ENCODE results near the gene CD79B. TPM values are rescaled to one million over a fixed set of nuclear protein-coding genes. Genes with fewer than 3 reads are reported as not detected.

CD79B gene
- total and polyA plus RNA-seq, 10 of the 15 experiments (the other 5 are each of a cell fraction or from before 2014, with no cell fraction given): 17.5 to 148 (median 79.1) TPM

GRCh38 chr17:63960430-63960829, 28.3 kb upstream of the CD79B start (continued):
- TF ChIP-seq, protein P1, sequence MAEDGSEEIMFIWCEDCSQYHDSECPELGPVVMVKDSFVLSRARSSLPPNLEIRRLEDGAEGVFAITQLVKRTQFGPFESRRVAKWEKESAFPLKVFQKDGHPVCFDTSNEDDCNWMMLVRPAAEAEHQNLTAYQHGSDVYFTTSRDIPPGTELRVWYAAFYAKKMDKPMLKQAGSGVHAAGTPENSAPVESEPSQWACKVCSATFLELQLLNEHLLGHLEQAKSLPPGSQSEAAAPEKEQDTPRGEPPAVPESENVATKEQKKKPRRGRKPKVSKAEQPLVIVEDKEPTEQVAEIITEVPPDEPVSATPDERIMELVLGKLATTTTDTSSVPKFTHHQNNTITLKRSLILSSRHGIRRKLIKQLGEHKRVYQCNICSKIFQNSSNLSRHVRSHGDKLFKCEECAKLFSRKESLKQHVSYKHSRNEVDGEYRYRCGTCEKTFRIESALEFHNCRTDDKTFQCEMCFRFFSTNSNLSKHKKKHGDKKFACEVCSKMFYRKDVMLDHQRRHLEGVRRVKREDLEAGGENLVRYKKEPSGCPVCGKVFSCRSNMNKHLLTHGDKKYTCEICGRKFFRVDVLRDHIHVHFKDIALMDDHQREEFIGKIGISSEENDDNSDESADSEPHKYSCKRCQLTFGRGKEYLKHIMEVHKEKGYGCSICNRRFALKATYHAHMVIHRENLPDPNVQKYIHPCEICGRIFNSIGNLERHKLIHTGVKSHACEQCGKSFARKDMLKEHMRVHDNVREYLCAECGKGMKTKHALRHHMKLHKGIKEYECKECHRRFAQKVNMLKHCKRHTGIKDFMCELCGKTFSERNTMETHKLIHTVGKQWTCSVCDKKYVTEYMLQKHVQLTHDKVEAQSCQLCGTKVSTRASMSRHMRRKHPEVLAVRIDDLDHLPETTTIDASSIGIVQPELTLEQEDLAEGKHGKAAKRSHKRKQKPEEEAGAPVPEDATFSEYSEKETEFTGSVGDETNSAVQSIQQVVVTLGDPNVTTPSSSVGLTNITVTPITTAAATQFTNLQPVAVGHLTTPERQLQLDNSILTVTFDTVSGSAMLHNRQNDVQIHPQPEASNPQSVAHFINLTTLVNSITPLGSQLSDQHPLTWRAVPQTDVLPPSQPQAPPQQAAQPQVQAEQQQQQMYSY (CRISPR knock-in tag; IDR thresholded peaks at IDR 0.05): no peak
- TF ChIP-seq EED (IDR thresholded peaks at IDR 0.05; ENCODE audit: low read depth): no peak
- TF ChIP-seq PKNOX1 (IDR thresholded peaks at IDR 0.05): no peak
- TF ChIP-seq PML (IDR thresholded peaks at IDR 0.05; ENCODE audit: low read length): no peak
- no peak for TF ChIP-seq JUNB (IDR thresholded peaks at IDR 0.05)

DNA sequence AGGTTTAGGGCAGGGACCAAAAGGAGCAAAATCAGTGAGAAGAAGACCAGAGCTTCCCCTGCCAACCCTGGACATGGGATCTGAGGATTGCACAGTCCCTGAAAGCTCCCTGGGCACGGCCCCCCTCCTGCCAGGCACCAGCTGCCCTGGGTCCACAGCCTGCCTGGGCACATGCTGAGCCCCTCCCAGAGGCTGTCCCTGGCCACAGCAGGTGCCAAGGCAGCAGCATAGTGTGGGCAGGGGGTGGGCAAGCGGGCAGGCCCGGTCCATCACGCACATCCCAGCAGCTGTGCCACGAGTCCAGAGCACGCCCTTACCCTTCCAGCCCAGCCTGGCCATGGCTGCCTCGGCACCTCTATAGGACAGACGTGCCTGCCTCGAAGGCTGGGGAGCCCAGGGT, 27.9 kb upstream of the CD79B start:
- Histone ChIP-seq H3K9ac (ENCODE audit: control insufficient read depth, insufficient read depth, low read length) (no peak overlapping the region), H3K4me3 (no peak overlapping the region), H3K36me3 (ENCODE audit: control insufficient read depth in 2 of 2, insufficient read depth in 2 of 2, low read length in 1 of 2) (no peaks in the 10 kb centered on the region), H4K20me1 (ENCODE audit: control insufficient read depth, insufficient read depth) (no peaks in the 10 kb centered on the region), H3K9me3 (replicated peaks; ENCODE audit: control insufficient read depth, insufficient read depth, low read length) (no peaks in the 10 kb centered on the region), H3K27ac (ENCODE audit: control insufficient read depth, insufficient read depth) (no peak overlapping the region), H3K79me2 (ENCODE audit: control insufficient read depth, insufficient read depth, low read length) (no peaks in the 10 kb centered on the region), H3K4me1 (ENCODE audit: control insufficient read depth, insufficient read depth, low read length) (no peaks in the 10 kb centered on the region), H2AFZ (ENCODE audit: control insufficient read depth, low read depth, low read length) (no peak overlapping the region), H3K27me3 (replicated peaks in 1 of 2; ENCODE audit: control insufficient read depth in 2 of 2, insufficient read depth in 2 of 2, low read length in 1 of 2) (no peaks in the 10 kb centered on the region), H3K4me2 (ENCODE audit: control insufficient read depth, insufficient read depth) (no peak overlapping the region)
- 17% methylated on average over 9 of the region's 9 CpGs for WGBS (ENCODE audit: insufficient coverage, insufficient replicate concordance, low lambda C conversion rate, missing lambda C conversion rate)
- FAIRE-seq: no peak
- ChIA-PET RAD21 (ENCODE audit: unreplicated experiment) (no interaction called here), SMC1A (ENCODE audit: uncharacterized antibody, unreplicated experiment) (no interaction called here), POLR2A (no interaction called here), CTCF (interaction anchor here (2.2 kb wide), 1 partner anchor 13 kb away, joined by 6 read pairs; no protein-coding TSS in a partner anchor)
- DNase-seq (ENCODE audit: low read depth, low spot score): no peak
- BruUV-seq (replicated peaks): no TSS peak
- in situ Hi-C loops (cut with MboI): no loop called here
- no peak for TF ChIP-seq ZBTB11 (CRISPR knock-in tag; IDR thresholded peaks at IDR 0.05)
- TF ChIP-seq, protein P2, sequence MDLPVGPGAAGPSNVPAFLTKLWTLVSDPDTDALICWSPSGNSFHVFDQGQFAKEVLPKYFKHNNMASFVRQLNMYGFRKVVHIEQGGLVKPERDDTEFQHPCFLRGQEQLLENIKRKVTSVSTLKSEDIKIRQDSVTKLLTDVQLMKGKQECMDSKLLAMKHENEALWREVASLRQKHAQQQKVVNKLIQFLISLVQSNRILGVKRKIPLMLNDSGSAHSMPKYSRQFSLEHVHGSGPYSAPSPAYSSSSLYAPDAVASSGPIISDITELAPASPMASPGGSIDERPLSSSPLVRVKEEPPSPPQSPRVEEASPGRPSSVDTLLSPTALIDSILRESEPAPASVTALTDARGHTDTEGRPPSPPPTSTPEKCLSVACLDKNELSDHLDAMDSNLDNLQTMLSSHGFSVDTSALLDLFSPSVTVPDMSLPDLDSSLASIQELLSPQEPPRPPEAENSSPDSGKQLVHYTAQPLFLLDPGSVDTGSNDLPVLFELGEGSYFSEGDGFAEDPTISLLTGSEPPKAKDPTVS (IDR thresholded peaks at IDR 0.05; ENCODE audit: low read depth, low read length): no peak
- TF ChIP-seq SUZ12 (IDR thresholded peaks at IDR 0.05; ENCODE audit: unreplicated experiment): no peak
- no peak for TF ChIP-seq IKZF2 (IDR thresholded peaks at IDR 0.05)
- TF ChIP-seq NRF1 (conservative IDR thresholded peaks at IDR 0.05; ENCODE audit: low read depth, low read length): no peak
- no peak for TF ChIP-seq EGR1 (IDR thresholded peaks at IDR 0.05; ENCODE audit: borderline replicate concordance in 1 of 2, low read depth in 2 of 2, low read length in 2 of 2)
- TF ChIP-seq STAT1 (conservative IDR thresholded peaks at IDR 0.05): no peak
- TF ChIP-seq ZNF622 (IDR thresholded peaks at IDR 0.05): no peak
- ATAC-seq: no peak
- intact Hi-C loops (cut with micrococcal nuclease; ENCODE audit: unreplicated experiment): no loop called here

Measured in GM12878 (cell line).